Liver (tissue), 3 donors: ENCODE results near the gene KRTAP16-1.

Experiments
- ATF3 ChIP-seq: IDR thresholded peaks from 2 replicates; pipeline ENCODE4 v1.6.1; 2016; ENCODE audit warnings: antibody characterized with exemption
- CTCF ChIP-seq: fragments of 150-350 bp; IDR thresholded peaks from 2 replicates; pipeline ENCODE4 v1.5.1; 2017; ENCODE audit warnings: improper control_type of control experiment, low read depth, low read length; ENCODE audit not compliant: missing input control
- EGR1 ChIP-seq, 2 donors: IDR thresholded peaks; 2 replicates each; pipeline ENCODE4 v1.6.1; 2016 to 2018; ENCODE audit warnings: antibody characterized with exemption in 2 of 2, low read depth in 2 of 2
- GABPA ChIP-seq, 2 donors: IDR thresholded peaks in 1 of 2; conservative IDR thresholded peaks in 1 of 2; 2 replicates each; pipeline ENCODE4 v1.6.1; 2016; ENCODE audit warnings: antibody characterized with exemption in 2 of 2, mild to moderate bottlenecking in 1 of 2, moderate library complexity in 1 of 2
- HNF4A ChIP-seq, 2 donors: conservative IDR thresholded peaks; 2 replicates each; pipeline ENCODE4 v1.6.1; 2016; ENCODE audit warnings: antibody characterized with exemption in 2 of 2, mild to moderate bottlenecking in 2 of 2
- HNF4G ChIP-seq: IDR thresholded peaks from 2 replicates; pipeline ENCODE4 v1.6.1; 2016; ENCODE audit warnings: antibody characterized with exemption
- JUND ChIP-seq, 2 donors: IDR thresholded peaks; 2 replicates each; pipeline ENCODE4 v1.6.1; 2016; ENCODE audit warnings: antibody characterized with exemption in 2 of 2
- MAX ChIP-seq: IDR thresholded peaks from 2 replicates; pipeline ENCODE4 v1.6.1; 2016; ENCODE audit warnings: antibody characterized with exemption
- RAD21 ChIP-seq, 2 donors: IDR thresholded peaks; 2 replicates each; pipeline ENCODE4 v1.6.1; 2016; ENCODE audit warnings: antibody characterized with exemption in 2 of 2, mild to moderate bottlenecking in 2 of 2
- REST ChIP-seq: IDR thresholded peaks from 2 replicates; pipeline ENCODE4 v1.6.1; 2016; ENCODE audit warnings: antibody characterized with exemption, mild to moderate bottlenecking
- SP1 ChIP-seq: IDR thresholded peaks from 2 replicates; pipeline ENCODE4 v1.6.1; 2018; ENCODE audit warnings: antibody characterized with exemption, mild to moderate bottlenecking
- TAF1 ChIP-seq: conservative IDR thresholded peaks from 2 replicates; pipeline ENCODE4 v1.6.1; 2016; ENCODE audit warnings: antibody characterized with exemption, mild to moderate bottlenecking
- YY1 ChIP-seq: IDR thresholded peaks from 2 replicates; pipeline ENCODE4 v1.6.1; 2016; ENCODE audit warnings: antibody characterized with exemption, mild to moderate bottlenecking
- ZBTB33 ChIP-seq: IDR thresholded peaks from 2 replicates; pipeline ENCODE4 v1.6.1; 2016; ENCODE audit warnings: antibody characterized with exemption
- donor health status: healthy.
- donor health status: healthy.

GRCh38 chr17:41308918-41309359, at the start of gene KRTAP16-1:
- no peak for TF ChIP-seq CTCF
- TF ChIP-seq EGR1 (IDR thresholded peaks at IDR 0.05; ENCODE audit: low read depth in 2 of 2), result no peak
- TF ChIP-seq MAX, result no peak
- TF ChIP-seq JUND (IDR thresholded peaks at IDR 0.05), result no peak
- TF ChIP-seq RAD21 (IDR thresholded peaks at IDR 0.05), result no peak
- TF ChIP-seq YY1, result no peak
- no peak for TF ChIP-seq HNF4A (conservative IDR thresholded peaks at IDR 0.05)
- no peak for TF ChIP-seq TAF1
- TF ChIP-seq HNF4G, result no peak
- TF ChIP-seq SP1, result no peak
- no peak for TF ChIP-seq ATF3
- no peak for TF ChIP-seq GABPA (IDR thresholded peaks at IDR 0.05 in 1 of 2, conservative IDR thresholded peaks at IDR 0.05 in 1 of 2)
- no peak for TF ChIP-seq ZBTB33
- no peak for TF ChIP-seq REST
